Right lobe of liver (tissue), 4 donors: ENCODE measurements around the gene ZNF445.

ENCODE experiments used
- CTCF ChIP-seq, 4 donors: fragments of 200-600 bp in 3 of 4; fragments of 450-650 bp in 1 of 4; IDR thresholded peaks; one replicate each; pipeline versions ENCODE4 v1.5.1 to v1.8.0; 2016 to 2022; ENCODE audit warnings: antibody characterized with exemption in 4 of 4, mild to moderate bottlenecking in 2 of 4
- POLR2A ChIP-seq: fragments of 450-650 bp; IDR thresholded peaks from one replicate; pipeline ENCODE4 v1.6.1; 2017; ENCODE audit warnings: antibody characterized with exemption, mild to moderate bottlenecking
- donor health status: DM: no; HTN: no; CAD: no.
- donor health status: DM: no; HTN: no; CAD: no.
- donor health status: DM: no; HTN: yes; CAD: no.

DNA sequence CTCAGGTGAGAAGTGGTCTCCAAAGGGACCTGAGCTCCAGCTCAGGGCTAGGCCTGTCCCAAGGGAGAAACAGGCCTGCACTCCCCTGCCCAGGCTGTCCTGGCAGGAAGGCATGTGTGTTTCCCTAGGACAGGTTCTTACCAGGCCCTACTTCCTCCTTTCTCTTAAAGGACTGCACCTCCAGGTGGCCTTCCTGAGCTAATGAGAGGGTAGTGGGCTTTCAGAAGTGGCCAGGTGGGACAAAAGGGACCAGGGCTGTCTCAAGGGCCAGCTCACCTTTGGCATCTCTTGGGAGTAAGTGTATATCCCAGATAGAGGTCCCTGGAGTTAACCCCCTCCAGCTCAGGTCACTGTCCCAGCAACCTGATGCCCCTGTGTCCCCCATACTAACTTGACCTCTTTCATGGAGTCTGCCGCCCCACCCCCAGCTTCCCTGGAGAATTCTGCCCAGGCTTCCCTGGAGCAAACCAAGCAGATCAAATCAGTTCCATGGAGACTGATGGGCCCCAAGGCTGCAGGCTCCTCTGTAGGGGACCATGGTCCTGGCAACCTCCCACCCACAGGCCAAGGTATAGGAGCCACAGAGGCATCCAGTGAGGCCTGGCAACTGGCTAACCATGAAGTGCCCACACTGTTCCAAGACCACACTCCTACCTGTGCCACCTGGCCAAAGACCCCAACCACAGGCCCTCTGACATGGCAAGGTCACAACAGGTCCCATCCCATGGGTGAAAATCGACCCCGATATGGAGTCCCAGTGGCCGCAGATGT lies 67.6 kb downstream of the ZNF445 start:
- no peak for TF ChIP-seq CTCF (IDR thresholded peaks at IDR 0.05)
- no peak for TF ChIP-seq POLR2A
